GM19452 (cell line): Measurements from ENCODE around the gene KRT9.
"Not testable (repeated sequence)": the region's sequence is repeated elsewhere in the genome, so short reads cannot be mapped to it uniquely, and the experiment has no call there.

Experiments used
- ATAC-seq: cut with Tn5 transposase; IDR thresholded peaks from one replicate; pipeline ENCODE4 v1.9.1; 2021; ENCODE audit not compliant: unreplicated experiment

KRT9 gene, protein sequence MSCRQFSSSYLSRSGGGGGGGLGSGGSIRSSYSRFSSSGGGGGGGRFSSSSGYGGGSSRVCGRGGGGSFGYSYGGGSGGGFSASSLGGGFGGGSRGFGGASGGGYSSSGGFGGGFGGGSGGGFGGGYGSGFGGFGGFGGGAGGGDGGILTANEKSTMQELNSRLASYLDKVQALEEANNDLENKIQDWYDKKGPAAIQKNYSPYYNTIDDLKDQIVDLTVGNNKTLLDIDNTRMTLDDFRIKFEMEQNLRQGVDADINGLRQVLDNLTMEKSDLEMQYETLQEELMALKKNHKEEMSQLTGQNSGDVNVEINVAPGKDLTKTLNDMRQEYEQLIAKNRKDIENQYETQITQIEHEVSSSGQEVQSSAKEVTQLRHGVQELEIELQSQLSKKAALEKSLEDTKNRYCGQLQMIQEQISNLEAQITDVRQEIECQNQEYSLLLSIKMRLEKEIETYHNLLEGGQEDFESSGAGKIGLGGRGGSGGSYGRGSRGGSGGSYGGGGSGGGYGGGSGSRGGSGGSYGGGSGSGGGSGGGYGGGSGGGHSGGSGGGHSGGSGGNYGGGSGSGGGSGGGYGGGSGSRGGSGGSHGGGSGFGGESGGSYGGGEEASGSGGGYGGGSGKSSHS

DNA sequence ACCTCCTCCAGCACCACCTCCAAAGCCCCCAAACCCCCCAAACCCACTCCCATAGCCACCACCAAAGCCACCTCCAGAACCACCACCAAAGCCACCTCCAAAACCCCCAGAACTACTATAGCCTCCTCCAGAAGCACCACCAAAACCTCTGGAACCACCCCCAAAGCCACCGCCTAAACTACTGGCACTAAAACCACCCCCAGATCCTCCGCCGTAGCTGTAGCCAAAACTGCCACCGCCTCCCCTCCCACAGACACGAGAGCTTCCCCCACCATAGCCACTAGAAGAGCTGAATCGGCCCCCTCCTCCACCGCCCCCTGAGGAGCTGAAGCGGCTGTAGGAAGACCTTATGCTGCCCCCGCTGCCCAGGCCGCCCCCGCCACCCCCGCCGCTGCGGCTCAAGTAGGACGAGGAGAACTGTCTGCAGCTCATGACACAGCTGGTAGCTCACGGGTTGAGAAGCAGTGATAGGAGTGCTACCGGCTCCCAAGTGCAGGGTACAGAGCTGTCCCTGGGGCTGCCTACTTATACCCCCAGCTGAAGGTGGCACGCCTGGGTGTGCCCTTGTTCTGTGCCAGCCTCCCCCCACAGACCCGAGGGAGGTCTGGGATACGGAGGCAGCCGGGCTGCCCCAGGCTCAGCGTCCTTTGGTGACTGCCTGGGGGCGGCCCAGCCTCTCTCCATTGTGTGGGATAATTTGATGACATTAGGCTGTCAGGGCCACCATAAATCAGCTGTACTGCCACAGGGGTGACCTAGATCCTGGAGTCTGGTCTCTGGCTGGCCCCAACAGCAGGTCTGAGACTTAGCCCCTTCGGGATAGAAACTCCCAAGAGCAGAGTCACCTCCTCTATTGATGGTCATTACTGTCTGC lies at the start of gene KRT9:
KRT9 (minus strand) TSS at position 499 of the 874 bp plus-strand sequence; CDS start at position 432, 67 bp downstream.
- no peak for ATAC-seq

DNA sequence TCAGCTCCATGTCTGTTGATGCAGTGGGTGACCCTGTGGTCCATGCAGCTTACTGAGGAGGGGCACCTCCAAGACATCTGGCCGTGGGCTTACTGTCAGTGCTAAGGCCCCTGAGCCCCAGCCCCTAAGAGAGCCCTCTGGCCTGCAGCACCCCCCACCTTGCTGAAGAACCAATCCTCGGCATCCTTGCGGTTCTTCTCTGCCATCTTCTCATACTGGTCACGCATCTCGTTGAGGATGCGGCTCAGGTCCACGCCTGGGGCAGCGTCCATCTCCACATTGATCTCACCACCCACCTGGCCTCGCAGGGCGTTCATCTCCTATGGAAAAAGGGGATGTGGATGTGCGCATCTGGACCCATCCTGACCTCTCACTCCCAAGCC lies 49.6 kb upstream of the KRT9 start:
- ATAC-seq: not testable (repeated sequence)

DNA sequence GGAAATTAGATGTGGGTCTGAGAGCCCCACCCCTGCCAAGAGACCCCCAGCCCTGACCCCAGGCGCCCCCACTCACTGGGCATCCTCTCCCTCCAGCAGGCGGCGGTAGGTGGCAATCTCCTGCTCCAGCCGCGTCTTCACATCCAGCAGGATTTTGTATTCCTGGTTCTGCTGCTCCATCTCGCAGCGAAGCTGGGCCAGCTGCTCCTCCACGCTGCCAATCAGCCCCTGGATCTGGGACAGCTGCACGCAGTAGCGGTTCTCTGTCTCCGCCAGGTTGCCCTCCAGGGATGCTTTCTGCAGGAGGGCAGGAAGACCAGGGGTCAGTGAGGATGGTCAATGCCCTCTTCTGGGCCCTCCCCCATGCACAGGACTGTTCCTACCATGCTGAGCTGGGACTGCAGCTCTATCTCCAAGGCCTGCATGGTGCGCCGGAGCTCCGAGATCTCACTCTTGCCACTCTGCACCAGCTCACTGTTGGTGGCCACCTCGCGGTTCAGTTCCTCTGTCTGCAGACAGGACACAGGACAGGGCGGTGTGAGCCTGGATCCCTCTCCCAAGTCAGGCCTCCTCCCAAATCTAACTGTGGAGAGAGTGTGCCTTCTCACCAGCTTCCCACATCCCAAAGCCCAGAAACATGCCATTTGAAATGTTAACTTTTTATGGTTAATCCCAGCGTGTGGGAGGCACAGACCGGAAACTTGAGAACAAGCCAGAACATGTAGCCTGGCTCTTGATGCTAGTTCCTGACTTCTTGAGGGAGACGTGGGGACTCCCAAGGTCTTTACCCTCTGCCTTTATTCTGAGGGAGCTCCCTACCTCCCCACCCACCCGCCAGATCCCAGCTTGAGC lies 49.0 kb upstream of the KRT9 start:
- ATAC-seq: no peak

DNA sequence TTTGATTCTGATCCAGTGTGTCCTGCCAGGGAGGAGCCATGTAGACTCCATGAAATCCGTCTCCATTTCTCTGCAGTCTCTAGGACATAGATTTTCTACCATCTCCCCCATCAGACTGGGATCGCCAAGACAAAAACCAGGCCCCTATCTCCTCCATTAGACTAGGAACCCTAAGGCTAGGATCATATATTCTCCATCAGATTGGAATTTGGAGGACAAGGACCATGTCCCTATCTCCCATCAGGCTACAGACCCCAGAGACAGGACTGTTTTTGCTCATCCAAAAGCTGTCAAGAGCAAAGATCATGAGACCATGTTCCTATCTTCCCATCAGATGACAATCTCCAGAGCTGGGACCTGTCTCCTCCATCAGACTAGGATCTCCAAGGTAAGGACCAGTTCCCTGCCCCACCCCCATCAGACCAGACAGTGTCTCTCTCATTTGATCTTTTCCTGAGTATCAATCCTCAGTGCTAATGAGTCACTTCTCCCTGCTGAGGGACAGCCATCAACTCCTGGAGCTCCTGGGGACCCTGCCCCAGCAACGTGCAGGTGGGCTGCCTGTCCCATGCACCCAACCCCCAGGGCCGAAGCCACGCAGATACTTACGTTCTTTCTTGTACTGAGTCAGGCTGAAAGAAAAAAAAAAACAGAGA lies 48.2 kb upstream of the KRT9 start:
- ATAC-seq: not testable (repeated sequence)

DNA sequence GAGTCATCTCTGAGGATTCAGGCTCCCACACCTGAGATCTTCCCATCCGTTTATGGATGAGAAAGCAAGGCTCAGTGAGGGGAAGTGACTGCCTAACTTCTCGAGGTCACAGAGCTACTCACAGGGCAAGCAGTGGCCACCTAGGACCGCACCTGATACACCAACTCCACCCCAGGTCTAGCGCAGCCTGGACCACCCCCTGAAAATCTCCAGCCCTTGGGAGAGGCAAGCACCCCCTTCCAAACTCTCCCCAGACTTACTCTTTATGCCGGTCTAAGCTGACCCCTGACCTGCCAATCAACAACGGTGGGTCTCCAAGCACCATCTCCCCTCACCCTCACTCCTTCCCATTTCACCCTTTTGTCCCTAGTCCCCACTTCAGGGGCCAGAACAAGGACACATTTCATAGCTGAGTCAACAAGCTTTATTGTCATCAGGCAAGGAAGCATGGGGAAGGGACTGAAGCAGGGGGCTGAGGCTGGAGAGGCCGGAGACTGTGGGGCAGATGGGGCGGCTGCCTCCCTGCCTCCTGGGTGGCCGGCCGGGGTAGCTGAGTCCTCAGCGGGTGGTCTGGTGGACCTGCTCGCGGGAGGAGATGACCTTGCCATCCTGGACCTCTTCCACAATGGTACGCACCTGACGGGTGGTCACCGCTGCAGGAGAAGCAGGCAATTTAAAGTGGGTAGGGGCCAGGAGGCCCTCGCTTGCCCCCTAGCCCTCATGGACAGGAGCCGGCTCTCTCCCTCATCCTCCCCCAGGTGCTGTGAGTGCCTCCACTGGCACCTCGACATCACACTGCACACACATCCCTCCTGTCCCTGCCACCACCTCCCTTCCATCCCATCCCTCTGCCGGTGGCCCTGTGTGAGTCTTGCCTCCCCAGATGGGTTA lies 47.4 kb upstream of the KRT9 start:
- ATAC-seq: no peak

DNA sequence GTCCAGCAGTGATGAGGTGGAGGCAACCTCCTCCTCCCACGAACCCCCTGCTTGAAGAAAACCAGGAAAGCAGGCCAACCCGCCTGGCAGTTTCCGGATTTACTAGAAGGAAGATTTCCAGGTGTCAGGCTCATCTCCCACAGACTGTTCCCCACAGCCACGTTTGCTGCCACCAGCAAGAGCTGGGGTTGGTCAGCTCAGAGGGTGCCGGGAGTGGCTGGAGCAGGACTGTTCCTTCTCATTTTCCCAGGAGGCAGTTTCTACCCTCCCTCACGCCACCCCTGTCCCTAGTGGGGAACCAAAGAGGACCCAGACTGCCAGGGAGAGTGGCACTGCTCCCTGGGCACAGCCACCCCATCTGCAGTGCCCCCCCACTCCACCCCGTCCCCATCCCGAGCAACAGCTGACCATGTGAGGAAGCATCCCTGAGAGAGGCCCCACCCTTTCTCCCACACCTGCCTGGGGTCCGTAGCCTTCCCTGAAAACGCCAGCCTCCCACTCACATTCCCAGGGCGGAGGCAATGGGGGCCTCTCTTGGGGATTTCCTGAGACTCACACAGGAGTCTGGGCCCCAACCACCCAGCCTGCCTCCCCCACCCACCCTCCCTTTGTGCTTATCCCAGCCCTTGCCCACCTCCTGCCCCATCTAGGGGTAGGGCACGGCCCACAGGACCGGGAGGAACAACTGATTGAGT lies 46.6 kb upstream of the KRT9 start:
- no peak for ATAC-seq

DNA sequence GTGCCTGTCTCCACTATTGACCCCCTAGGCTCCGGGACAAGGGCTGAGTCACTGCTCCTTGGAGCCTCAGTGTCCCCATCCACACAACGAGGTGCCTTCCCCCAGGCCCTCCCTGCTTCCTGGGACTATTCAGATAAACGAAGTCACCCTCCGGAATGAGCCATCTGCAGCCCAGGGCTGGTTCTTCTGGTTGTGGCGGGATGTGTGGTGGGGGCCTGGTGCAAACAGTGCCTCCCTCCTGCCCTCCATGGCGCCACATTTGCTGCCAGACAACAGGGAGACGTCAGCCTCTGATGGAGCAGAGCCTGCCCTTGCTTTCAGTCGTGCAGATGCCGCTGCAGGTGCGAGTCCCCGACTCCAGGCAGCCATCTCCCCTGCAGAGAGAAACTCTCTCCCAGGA lies 45.8 kb upstream of the KRT9 start:
- ATAC-seq: no peak

DNA sequence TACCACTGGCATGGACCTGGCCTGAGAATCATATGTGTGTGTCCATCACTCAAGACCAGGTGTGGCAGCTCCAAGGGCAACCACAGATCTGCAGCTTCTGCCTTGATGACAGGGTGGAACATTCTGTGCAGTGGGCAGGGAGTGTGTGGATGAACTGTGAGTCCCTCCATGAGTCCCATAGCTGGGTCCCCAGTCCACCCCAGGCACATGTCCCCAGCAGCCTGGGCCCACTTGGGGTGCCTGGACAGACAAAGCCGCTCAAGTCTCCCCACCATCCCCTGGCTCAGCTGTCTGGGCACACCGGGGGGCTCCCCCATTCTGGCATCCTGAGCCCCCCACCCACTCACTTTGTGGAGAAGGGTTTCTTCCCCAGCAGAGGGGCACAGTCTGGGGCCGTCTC lies 45.3 kb upstream of the KRT9 start:
- no peak for ATAC-seq

DNA sequence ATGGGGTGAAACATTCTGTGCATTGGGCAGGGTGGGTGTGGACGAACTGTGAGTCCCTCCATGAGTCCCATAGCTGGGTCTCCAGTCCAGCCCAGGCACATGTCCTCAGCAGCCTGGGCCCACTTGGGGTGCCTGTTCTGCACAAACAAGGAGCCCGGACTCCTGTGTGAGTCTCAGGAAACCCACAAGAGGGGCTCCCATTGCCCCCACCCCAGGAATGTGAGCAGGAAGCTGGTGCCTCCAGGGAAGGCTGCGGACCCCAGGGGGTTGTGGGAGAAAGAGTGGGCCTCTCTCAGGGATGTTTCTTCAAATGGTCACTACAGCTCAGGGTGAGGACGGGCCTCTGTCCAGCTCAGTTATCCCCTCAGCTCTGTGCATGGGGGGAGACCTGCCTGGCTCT lies 44.6 kb upstream of the KRT9 start:
- ATAC-seq: not testable (repeated sequence)

DNA sequence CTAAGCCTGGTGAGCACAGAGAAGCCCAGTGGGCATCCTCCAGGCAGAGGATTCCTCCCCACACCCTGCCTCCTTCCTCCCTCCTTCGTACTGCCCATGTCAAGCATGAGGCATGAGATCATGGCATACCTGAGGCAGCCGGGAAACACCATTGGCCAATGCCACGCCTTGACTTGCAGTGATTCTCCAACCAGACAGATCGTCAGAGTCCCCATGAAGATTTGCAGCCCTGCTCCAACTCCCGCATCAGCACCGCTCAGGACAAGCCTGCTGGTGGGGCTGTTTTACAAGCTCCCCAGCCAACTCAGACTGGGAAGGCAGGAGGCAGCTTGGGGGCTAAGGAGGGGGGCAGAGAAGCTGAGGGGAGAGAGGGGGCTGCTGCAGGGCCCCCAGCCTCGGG lies 43.6 kb upstream of the KRT9 start:
- ATAC-seq: no peak

DNA sequence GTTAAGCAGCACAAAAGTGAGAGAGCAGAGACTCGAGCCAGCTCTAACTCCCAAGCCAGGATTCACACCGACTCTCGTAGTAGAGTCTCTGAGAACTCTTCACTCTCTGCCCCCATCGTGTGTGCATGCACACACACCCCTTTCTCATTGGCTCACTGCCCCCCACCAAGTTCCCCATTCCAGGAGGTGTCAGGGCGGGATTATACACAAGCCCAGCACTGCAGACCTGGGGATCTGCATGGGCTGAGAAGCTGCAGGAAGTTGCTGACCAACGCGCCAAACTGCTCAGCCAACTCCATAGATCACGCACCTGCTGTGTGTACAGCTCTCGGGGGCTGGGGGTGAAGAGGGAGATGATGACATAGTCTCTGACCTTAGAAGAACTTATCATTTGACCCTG lies 42.9 kb upstream of the KRT9 start:
- not testable (repeated sequence) for ATAC-seq

DNA sequence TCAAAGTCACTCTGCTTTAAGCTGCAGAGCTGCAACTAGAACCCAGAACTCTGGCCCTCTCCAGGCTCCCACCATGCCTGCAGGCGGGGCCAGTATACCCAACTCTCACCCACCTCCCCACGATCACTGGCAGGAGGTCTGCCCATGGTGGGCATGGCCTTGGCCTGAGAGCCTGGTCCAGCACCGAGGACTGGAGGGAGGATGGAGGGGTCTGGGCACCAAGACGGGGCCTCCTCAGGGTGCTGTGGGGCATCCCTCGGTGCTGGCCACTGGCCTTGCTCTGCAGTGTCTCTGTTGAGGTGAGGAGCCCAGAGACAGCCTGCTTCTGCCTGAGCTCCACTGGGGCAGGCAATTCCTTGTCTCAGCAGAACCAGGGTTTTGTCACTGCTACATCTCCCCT lies 42.2 kb upstream of the KRT9 start:
- no peak for ATAC-seq

DNA sequence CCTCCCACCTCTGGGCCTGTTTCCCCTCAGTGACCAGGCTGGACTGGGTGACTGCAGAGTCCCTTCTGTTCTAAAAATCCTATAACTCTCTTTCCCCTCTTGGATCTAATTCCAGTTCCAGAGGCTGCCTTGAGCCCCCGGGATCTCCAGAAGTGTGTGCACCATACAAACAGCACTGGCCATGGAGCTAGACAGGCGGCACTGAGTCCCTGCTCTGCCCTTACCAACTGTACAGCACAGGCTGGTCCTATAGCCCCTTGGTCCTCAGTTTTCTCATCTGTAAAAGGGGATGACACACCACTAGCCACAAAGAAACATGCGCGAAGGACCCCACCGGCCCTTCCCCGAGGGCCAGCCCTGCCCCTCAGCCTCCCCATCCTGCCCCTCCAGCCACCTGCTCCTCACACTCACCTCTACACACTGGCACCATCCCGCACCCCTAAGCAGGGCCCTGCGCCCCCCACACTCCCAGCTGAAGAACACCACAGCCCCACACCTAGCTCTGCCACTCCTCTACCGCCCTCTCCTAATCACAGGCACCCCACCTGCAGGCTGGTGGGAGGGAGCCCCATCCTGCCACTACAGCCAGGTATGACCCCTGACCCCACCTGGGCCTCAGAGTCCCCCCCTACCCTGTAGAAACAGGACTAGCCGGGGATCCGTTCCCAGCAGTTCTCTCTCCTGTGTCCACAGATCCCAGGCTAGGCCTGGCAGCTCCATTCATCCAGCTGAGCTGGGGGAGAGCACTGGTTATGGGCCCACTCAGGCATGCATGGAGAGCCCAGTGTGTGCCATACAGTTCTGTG lies 41.6 kb upstream of the KRT9 start:
- ATAC-seq: no peak

DNA sequence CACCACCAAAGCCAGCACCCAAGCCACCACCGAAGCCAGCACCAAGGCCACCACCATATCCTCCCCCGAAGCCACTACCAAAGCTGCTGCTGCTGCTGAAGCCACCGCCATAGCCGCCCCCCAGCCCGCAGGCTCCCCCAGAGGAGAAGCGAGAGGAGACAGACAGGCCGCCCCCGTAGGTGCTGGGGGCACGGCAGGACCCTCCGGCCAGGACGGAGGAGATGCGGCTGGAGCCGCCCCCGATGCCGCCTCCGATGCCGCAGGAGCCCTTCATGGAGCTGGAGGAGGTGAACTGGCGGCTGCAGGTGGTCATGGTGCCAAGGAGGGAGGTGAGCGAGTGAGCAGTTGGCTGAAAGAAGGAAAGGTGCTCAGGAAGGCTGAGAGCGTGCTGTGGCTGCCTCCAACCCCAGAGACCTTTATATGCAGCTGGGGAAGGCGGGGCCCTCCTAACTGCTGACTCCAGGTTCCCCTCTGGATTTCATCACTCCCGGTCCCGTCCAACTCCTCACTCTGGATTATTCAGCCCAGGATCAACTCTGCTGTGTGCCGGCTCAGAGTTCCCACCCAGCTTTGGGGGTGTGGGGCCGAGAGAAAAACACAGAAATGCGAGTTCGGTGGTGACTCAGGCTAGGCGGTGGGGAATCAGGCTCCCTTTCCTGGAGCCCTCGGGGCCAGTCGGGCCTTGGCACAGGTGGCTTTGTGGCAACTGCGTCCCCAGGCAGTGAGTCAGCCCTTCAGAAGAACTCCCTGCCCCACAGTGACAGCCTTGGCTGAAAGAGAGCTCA lies 40.7 kb upstream of the KRT9 start, which contains the start of gene KRT16:
KRT16 (minus strand) TSS at position 392 of the 785 bp plus-strand sequence; CDS start at position 313, 79 bp downstream.
- not testable (repeated sequence) for ATAC-seq

DNA sequence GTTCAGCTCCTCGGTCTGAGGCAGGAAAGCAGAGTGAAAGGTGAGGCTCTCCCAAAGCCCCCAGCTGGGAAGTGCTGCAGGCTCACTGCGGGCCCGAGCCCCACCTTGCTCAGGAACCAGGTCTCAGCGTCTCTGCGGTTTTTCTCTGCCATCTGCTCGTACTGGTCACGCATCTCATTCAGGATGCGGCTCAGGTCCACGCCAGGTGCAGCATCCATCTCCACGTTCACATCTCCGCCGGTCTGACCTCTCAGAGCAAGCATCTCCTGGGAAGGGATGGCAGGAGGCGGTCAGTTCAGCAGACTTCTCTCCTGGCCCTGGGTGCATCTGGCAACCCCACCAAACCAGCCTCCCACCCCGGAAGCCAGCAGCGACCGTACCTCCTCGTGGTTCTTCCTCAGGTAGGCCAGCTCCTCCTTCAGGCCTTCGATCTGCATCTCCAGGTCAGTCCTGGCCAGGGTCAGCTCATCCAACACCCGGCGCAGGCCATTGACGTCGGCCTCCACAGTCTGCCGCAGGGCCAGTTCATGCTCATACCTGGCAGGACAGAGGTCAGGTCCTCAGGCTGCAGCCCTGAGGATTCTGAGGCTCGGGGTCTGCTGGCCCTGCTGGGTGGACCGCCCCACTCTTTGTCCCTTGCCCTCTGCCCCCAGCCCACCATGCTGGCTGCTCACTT lies 39.2 kb upstream of the KRT9 start:
- no peak for ATAC-seq

DNA sequence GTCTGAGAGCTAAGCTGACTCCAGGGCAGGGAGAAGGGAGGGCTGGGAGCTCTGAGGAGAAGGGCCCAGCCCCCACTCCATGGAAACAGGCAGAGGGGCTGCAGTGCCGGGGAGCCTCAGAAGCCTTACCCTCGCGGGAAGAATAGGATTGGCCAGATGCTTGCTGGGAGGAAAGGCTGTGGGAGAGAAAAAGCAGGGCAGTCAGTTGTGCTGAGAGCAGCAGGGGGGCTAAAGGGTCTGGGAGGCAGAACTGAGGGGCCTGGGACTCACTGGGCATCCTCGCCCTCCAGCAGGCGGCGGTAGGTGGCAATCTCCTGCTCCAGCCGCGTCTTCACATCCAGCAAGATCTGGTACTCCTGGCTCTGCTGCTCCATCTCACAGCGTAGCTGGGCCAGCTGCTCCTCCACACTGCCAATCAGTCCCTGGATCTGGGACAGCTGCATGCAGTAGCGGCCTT lies 38.2 kb upstream of the KRT9 start:
- not testable (repeated sequence) for ATAC-seq
